Cardiac muscle cell (in vitro differentiated cells and primary cell): ENCODE data around the gene SIRPA. TPM values are rescaled to one million over a fixed set of nuclear protein-coding genes. Genes with fewer than 3 reads are reported as not detected.
A peak's percentile ranks its signal among the peaks of the same experiment; 100 is the strongest.

Source experiments
- DNase-seq, 2 donors: peaks; one replicate each; pipeline versions ENCODE4 v3.0.0 to v3.0.0-alpha.2; 2010 to 2017; ENCODE audit warnings: low read depth in 1 of 2, low spot score in 1 of 2
- H3K27ac ChIP-seq: fragments of 200-600 bp; sonication (generic); 2 replicates; pipeline ENCODE4 v1.5.1; 2016
- H3K27me3 ChIP-seq: fragments of 200-600 bp; sonication (generic); 2 replicates; pipeline ENCODE4 v1.6.0; 2016; ENCODE audit warnings: control low read depth
- H3K36me3 ChIP-seq: fragments of 200-600 bp; sonication (generic); 2 replicates; pipeline ENCODE4 v1.5.1; 2016; ENCODE audit warnings: control low read depth
- H3K4me1 ChIP-seq: fragments of 200-600 bp; sonication (generic); 2 replicates; pipeline ENCODE4 v1.8.1; 2017; ENCODE audit warnings: low read depth, mild to moderate bottlenecking, mixed run types
- H3K4me3 ChIP-seq: fragments of 200-600 bp; sonication (generic); 2 replicates; pipeline ENCODE4 v1.5.1; 2016; ENCODE audit warnings: mild to moderate bottlenecking
- H3K9me3 ChIP-seq: fragments of 200-600 bp; sonication (generic); 2 replicates; pipeline ENCODE4 v1.5.1; 2017; ENCODE audit warnings: low read depth, mild to moderate bottlenecking, control low read depth
- polyA plus RNA-seq: library from polyadenylated mRNA; unstranded; fragments of >200 nt; fragmentation: Nextera tagmentation; extraction: Ambion mirVana; gene quantifications from 2 replicates; pipeline ENCODE4 v1.2.1, GENCODE V29; 2016
- total RNA-seq: library from RNA; depleted of rRNA; stranded (reverse); fragments of >200 nt; gene quantifications from 2 replicates; pipeline ENCODE4 v1.2.3, GENCODE V29; 2016
- TF ChIP-seq, protein P1 (sequence below): IDR thresholded peaks from 2 replicates; pipeline ENCODE4 v1.5.1; 2012; ENCODE audit warnings: low read depth, mild to moderate bottlenecking, low read length

The SIRPA gene
- total and polyA plus RNA-seq, 2 experiments from 2014 or later, result 42.9 to 43.0 TPM

DNA sequence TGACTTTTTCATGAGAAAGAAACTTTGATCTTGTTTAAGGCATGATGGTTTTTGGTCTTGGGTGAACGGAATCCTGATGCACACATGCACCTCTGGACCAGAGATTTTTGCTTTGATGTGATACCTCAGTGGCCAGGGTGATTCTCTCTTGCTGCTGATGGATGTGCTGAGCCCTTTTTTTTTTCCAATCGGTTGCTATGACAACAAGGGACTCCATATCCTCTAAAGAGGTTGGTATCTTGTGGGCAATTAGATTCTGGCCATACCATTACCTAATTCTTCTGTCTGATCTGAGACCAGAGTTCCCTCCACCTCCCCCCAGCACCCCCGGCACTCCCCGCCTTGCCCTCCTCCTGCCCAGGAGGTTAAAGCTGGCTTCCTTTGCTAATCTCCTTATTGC is 73.8 kb downstream of the SIRPA start:
- no peak for DNase-seq
- no peaks in the 10 kb centered on the region for H3K36me3 ChIP-seq
- no peak overlapping the region for H3K27ac ChIP-seq
- TF ChIP-seq, protein P1, sequence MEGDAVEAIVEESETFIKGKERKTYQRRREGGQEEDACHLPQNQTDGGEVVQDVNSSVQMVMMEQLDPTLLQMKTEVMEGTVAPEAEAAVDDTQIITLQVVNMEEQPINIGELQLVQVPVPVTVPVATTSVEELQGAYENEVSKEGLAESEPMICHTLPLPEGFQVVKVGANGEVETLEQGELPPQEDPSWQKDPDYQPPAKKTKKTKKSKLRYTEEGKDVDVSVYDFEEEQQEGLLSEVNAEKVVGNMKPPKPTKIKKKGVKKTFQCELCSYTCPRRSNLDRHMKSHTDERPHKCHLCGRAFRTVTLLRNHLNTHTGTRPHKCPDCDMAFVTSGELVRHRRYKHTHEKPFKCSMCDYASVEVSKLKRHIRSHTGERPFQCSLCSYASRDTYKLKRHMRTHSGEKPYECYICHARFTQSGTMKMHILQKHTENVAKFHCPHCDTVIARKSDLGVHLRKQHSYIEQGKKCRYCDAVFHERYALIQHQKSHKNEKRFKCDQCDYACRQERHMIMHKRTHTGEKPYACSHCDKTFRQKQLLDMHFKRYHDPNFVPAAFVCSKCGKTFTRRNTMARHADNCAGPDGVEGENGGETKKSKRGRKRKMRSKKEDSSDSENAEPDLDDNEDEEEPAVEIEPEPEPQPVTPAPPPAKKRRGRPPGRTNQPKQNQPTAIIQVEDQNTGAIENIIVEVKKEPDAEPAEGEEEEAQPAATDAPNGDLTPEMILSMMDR, result no peak
- no peaks in the 10 kb centered on the region for H3K9me3 ChIP-seq
- H3K4me3 ChIP-seq, result no peak overlapping the region
- peaks cover 78% of the 10 kb centered on the region for H3K27me3 ChIP-seq
- H3K4me1 ChIP-seq, result no peaks in the 10 kb centered on the region

DNA sequence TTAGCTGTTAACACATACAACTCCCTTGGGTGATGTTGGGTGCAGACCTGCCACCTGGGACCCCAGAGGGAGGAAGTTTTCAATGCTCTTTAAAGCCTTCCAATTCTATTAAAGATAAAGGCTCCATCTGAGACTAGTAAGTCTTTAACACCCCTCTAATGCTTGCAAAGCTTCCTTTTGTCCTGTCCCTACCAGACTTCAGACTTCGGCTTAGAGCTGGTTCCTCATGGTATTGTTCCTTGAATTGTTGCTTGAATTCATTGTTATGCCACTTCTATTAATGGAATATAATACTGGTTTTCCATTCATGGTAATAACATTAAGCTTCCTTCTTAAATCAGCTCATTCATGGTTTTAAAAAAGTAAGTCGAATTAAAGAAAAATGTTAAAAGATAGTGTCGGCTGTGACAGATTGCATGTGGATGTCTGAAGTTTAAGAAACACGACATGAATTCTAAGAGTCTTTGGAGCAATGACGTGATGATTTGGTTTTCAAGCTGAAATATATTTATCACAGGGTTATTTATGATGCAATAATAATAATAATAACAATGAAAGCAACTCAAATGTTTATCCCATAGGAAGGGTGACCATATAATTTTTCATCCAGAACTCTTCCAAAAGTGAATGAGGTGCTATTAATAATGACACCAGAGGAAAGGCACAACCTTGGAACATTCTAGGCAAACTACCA is 76.8 kb downstream of the SIRPA start:
- H3K27ac ChIP-seq, result no peak overlapping the region

DNA sequence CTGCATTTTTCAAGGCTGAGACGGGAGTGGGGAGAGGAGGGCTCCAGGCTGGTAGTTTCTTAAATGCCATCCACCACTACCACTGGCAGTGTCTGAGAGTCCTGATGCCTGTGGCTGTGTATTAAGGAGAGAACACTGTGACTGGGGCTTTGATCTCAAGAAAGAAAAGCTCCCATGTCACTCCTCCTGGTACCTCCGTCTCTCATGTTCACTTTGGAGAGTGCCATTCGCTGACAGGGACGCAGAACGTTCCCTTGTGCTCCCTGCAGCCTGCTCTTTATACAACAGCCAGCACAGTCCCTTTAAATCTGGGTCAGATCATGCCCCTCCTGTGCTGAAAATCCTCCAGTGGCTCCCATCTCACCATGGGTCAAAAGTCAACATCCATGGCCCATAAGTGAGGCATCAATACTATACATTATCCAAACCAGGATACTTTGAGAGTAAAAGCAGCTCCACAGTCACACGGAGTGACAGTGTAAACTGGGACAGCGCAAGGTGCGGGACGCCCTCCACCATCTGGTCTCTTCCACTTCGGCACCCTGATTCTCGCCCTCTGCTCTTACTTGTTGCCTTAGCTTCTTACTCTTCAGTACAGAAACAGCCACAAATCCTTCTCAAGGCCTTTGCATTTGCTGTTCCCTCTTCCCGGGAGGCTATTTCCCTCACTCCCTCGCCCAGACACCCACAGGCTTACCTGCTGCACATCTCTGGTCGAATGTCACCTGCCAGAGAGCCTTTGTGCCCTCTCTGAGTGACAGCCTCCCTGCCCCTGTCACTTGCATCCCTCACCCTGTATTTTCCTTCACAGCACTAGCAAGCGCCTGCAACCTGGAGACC is 78.6 kb downstream of the SIRPA start:
- Histone ChIP-seq H3K27ac (no peak overlapping the region), H3K4me1 (no peaks in the 10 kb centered on the region), H3K9me3 (no peaks in the 10 kb centered on the region), H3K4me3 (no peak overlapping the region), H3K36me3 (no peaks in the 10 kb centered on the region), H3K27me3 (peaks cover 96% of the 10 kb centered on the region)
- DNase-seq, result no peak
- TF ChIP-seq, protein P1, result no peak

More for the DNA sequence above, 76.8 kb downstream of the SIRPA start:
- Histone ChIP-seq H3K27me3 (peaks cover 96% of the 10 kb centered on the region), H3K9me3 (no peaks in the 10 kb centered on the region), H3K4me3 (no peak overlapping the region), H3K4me1 (no peaks in the 10 kb centered on the region), H3K36me3 (no peaks in the 10 kb centered on the region)
- no peak for DNase-seq
- TF ChIP-seq, protein P1, result no peak

DNA sequence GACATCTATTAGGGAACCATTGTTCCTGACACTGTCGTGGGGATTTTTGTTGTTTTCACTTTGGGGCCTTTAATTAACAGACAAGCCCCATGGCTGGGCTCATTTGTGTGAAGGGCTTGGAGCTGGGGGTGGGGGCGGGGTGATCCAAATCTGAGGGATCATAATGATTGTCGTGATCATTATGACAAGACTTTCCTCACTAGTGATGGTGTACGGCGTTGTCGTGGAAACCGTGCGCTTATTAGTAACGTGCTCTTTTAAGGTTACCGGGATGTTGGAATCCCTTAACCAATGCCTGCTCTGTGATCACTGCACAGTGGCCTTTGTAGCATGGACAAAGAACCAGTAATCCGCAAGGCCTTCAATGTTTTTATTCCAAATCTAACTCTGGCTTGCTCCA is 80.1 kb downstream of the SIRPA start:
- TF ChIP-seq, protein P1, result no peak
- Histone ChIP-seq H3K27ac (no peak overlapping the region), H3K27me3 (peaks cover 98% of the 10 kb centered on the region), H3K36me3 (no peaks in the 10 kb centered on the region), H3K9me3 (no peaks in the 10 kb centered on the region), H3K4me1 (no peaks in the 10 kb centered on the region), H3K4me3 (no peak overlapping the region)
- no peak for DNase-seq

DNA sequence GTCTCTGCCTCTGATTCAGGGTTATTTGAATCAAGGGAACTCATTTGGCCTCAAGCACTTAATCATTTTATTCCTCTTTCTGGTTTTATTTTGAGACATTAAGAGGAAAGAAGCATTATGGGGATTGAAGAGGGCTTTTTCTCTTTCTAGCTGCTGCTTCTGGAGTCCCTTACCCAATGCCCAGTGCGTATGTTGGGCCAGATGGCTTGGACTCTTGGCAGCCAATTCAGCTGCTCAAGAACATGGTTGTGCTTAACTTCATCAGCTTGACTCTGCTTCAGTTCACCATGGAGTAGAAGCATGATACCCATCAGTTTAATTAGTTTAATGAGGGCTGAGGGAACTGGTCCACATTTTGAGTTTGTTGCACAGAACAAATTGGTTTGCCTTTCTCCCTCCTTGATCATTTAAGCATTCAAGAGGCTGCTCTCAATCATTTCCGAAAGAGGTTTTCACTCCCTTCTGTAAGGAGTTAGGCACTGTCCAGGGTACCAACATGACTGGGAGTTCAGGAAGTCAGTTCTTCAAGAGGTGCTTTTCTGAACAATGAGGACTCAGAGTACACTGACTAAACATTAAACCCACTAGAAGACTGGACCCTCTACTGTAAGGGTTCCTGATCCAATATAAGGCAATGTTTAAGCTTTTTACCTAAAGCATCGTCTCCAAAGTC is 84.0 kb downstream of the SIRPA start:
- no peaks in the 10 kb centered on the region for H3K4me1 ChIP-seq
- no peaks in the 10 kb centered on the region for H3K9me3 ChIP-seq
- peaks cover 97% of the 10 kb centered on the region for H3K27me3 ChIP-seq
- H3K36me3 ChIP-seq, result no peaks in the 10 kb centered on the region
- peak; percentile 6 to 56 for DNase-seq
- H3K4me3 ChIP-seq, result no peak overlapping the region
- TF ChIP-seq, protein P1, result no peak
- no peak overlapping the region for H3K27ac ChIP-seq
